WTC11 (cell line): ENCODE results near the gene COA1. TPM values are rescaled to one million over a fixed set of nuclear protein-coding genes. Genes with fewer than 3 reads are reported as not detected.

Source experiments
- ATAC-seq: fragments of 200-7000 bp; cut with Tn5 transposase; 2 replicates; pipeline ENCODE4 v1.10.0; 2021; ENCODE audit warnings: mild to moderate bottlenecking, moderate library complexity
- CTCF ChIA-PET: fragments of 300-600 bp; sonication (Branson Sonifier 250); formaldehyde crosslinking; loops from one replicate; lab custom pipeline; 2021; ENCODE audit warnings: antibody characterized with exemption; lab: Charles Lee
- POLR2A ChIA-PET: fragments of 350-600 bp; sonication (Branson Sonifier 250); formaldehyde crosslinking; loops from one replicate; lab custom pipeline; 2021; ENCODE audit warnings: antibody characterized with exemption; lab: Charles Lee
- DNase-seq: peaks from one replicate; pipeline ENCODE4 v3.0.0; 2021; ENCODE audit warnings: low spot score
- H3K27ac Mint-ChIP-seq: 2 replicates; pipeline ENCODE4 v1.8.0; 2021; ENCODE audit warnings: mixed read lengths
- H3K27me3 Mint-ChIP-seq: 2 replicates; pipeline ENCODE4 v1.8.0; 2021; ENCODE audit warnings: low read depth, mild to moderate bottlenecking, moderate library complexity, mixed read lengths
- H3K36me3 Mint-ChIP-seq: 2 replicates; pipeline ENCODE4 v1.8.0; 2021; ENCODE audit warnings: mixed read lengths
- H3K4me1 Mint-ChIP-seq: 2 replicates; pipeline ENCODE4 v1.8.0; 2022; ENCODE audit warnings: mixed read lengths
- H3K4me3 Mint-ChIP-seq: 2 replicates; pipeline ENCODE4 v1.8.0; 2021; ENCODE audit warnings: mild to moderate bottlenecking, moderate library complexity, mixed read lengths
- H3K9me3 Mint-ChIP-seq: 2 replicates; pipeline ENCODE4 v1.8.0; 2021; ENCODE audit warnings: mixed read lengths
- FOXJ3 ChIP-seq: sonication (generic); formaldehyde crosslinking; IDR thresholded peaks from 2 replicates; pipeline ENCODE4 v1.9.0; 2021; ENCODE audit warnings: missing genetic modification reagents, mild to moderate bottlenecking, borderline replicate concordance
- HMGA2 ChIP-seq: fragments of 250-450 bp; sonication (Bioruptor Pico); IDR thresholded peaks from 2 replicates; pipeline ENCODE4 v1.4.0; 2021; ENCODE audit warnings: mild to moderate bottlenecking, moderate library complexity
- HMGXB4 ChIP-seq: sonication (generic); formaldehyde crosslinking; IDR thresholded peaks from 2 replicates; pipeline ENCODE4 v1.8.1; 2023; ENCODE audit warnings: mild to moderate bottlenecking, moderate library complexity, missing genetic modification reagents
- IRF1 ChIP-seq: sonication (generic); formaldehyde crosslinking; IDR thresholded peaks from 2 replicates; pipeline ENCODE4 v1.8.0; 2023; ENCODE audit warnings: missing genetic modification reagents
- JUN ChIP-seq: sonication (generic); formaldehyde crosslinking; IDR thresholded peaks from 2 replicates; pipeline ENCODE4 v1.8.0; 2023; ENCODE audit warnings: mild to moderate bottlenecking, missing genetic modification reagents
- MLX ChIP-seq: sonication (generic); formaldehyde crosslinking; IDR thresholded peaks from 2 replicates; pipeline ENCODE4 v1.8.1; 2023; ENCODE audit warnings: mild to moderate bottlenecking, missing genetic modification reagents, moderate library complexity
- NR3C1 ChIP-seq: sonication (generic); formaldehyde crosslinking; conservative IDR thresholded peaks from 2 replicates; pipeline ENCODE4 v1.8.1; 2023; ENCODE audit warnings: low read depth, mild to moderate bottlenecking, missing genetic modification reagents
- OVOL2 ChIP-seq: fragments of 250-450 bp; sonication (Bioruptor Pico); IDR thresholded peaks from 2 replicates; pipeline ENCODE4 v1.9.0; 2021; ENCODE audit warnings: mild to moderate bottlenecking, borderline replicate concordance
- ZNF219 ChIP-seq: sonication (generic); formaldehyde crosslinking; IDR thresholded peaks from 2 replicates; pipeline ENCODE4 v1.8.0; 2023; ENCODE audit warnings: missing genetic modification reagents, mild to moderate bottlenecking, borderline replicate concordance
- ZNF263 ChIP-seq: sonication (generic); formaldehyde crosslinking; IDR thresholded peaks from 2 replicates; pipeline ENCODE4 v1.8.1; 2022; ENCODE audit warnings: low read depth, mild to moderate bottlenecking, moderate library complexity, missing genetic modification reagents
- ZNF416 ChIP-seq: fragments of 250-450 bp; sonication (Bioruptor Pico); IDR thresholded peaks from 2 replicates; pipeline ENCODE4 v1.9.0; 2021; ENCODE audit warnings: mild to moderate bottlenecking, inconsistent platforms
- ZNF423 ChIP-seq: fragments of 250-450 bp; sonication (Bioruptor Pico); IDR thresholded peaks from 2 replicates; pipeline ENCODE4 v2.1.2; 2022; ENCODE audit warnings: mild to moderate bottlenecking, moderate library complexity
- ZNF512 ChIP-seq: sonication (generic); formaldehyde crosslinking; IDR thresholded peaks from 2 replicates; pipeline ENCODE4 v1.8.1; 2022; ENCODE audit warnings: missing genetic modification reagents, borderline replicate concordance
- total RNA-seq: library from RNA; stranded (reverse); gene quantifications from 3 replicates; pipeline ENCODE4 v1.2.3, GENCODE V29; 2021

The COA1 gene
- total RNA-seq, 1 experiment from 2014 or later = 132 TPM

- no peak for TF ChIP-seq HMGA2
Measured at GRCh38 chr7:43592326-43592725, 137.0 kb downstream of the COA1 start (continued).

- H3K9me3 Mint-ChIP-seq = no peaks in the 10 kb centered on the region
- no peaks in the 10 kb centered on the region for H3K27me3 Mint-ChIP-seq
- ChIA-PET POLR2A (interaction anchor here (0.9 kb wide), 1 partner anchor 15 kb away, joined by 5 read pairs; no protein-coding TSS in a partner anchor), CTCF (interaction anchor here (1.6 kb wide), 1 partner anchor 9 kb away, joined by 7 read pairs; the partner anchor contains the start of gene STK17A)
- no peaks in the 10 kb centered on the region; the same call in 1 of the 2 replicates for H3K36me3 Mint-ChIP-seq
- ATAC-seq (no peak), DNase-seq (no peak)
- no peak overlapping the region for H3K4me3 Mint-ChIP-seq
- peaks cover 11% of the 10 kb centered on the region for H3K4me1 Mint-ChIP-seq
- TF ChIP-seq IRF1 (CRISPR knock-in tag) = no peak
- no peak for TF ChIP-seq ZNF263
- H3K27ac Mint-ChIP-seq = 0 out of 2 replicates have a peak overlapping the region, but pooled peaks have one; percentile 21
Measured at GRCh38 chr7:43591558-43592180, 137.7 kb downstream of the COA1 start.

- no peak overlapping the region for H3K4me3 Mint-ChIP-seq
- DNase-seq (no peak), ATAC-seq (no peak)
- CTCF ChIA-PET = interaction anchor here (0.9 to 1.6 kb wide), 2 partner anchors 8 to 650 kb away, joined by 3 to 7 read pairs; partner anchors contain the start of gene STK17A
- H3K27me3 Mint-ChIP-seq = no peaks in the 10 kb centered on the region
- no peaks in the 10 kb centered on the region for H3K9me3 Mint-ChIP-seq
- H3K27ac Mint-ChIP-seq = 0 out of 2 replicates have a peak overlapping the region, but pooled peaks have one; percentile 21
- peaks cover 15% of the 10 kb centered on the region for H3K4me1 Mint-ChIP-seq
- TF ChIP-seq OVOL2 (CRISPR knock-in tag) = no peak
- TF ChIP-seq ZNF423 = no peak
- TF ChIP-seq ZNF512 (CRISPR knock-in tag) = no peak
- no peak for TF ChIP-seq MLX
- POLR2A ChIA-PET = no interaction called here
- no peaks in the 10 kb centered on the region; the same call in 1 of the 2 replicates for H3K36me3 Mint-ChIP-seq
Measured at GRCh38 chr7:43590862-43591557, 138.3 kb downstream of the COA1 start.

GRCh38 chr7:43589728-43590127 is 139.6 kb downstream of the COA1 start:
- Mint-ChIP-seq H3K27me3 (no peaks in the 10 kb centered on the region), H3K4me1 (peaks cover 27% of the 10 kb centered on the region), H3K9me3 (no peaks in the 10 kb centered on the region), H3K4me3 (no peak overlapping the region), H3K27ac (no peak overlapping the region), H3K36me3 (no peaks in the 10 kb centered on the region)
- ChIA-PET CTCF (no interaction called here), POLR2A (interaction anchor here (0.6 kb wide), 1 partner anchor 140 kb away, joined by 3 read pairs; the partner anchor contains the start of gene COA1)
- DNase-seq = no peak
- TF ChIP-seq HMGA2 (peak; percentile 98), ZNF219 (CRISPR knock-in tag) (no peak), JUN (CRISPR knock-in tag) (no peak), ZNF416 (no peak), FOXJ3 (no peak), HMGXB4 (CRISPR knock-in tag) (no peak), NR3C1 (CRISPR knock-in tag) (no peak)
- ATAC-seq = no peak

Other genes starting within 250 kb of the COA1 start
- 12.2 to 17.6 TPM (median 15.1 TPM) in 3 replicates for gene STK17A, start 146.4 kb downstream of the COA1 start, total RNA-seq
- gene BLVRA, start 29.2 kb upstream of the COA1 start, total RNA-seq = 31.9 to 35.5 TPM (median 33.7 TPM) in 3 replicates
- gene MRPS24, start 140.0 kb upstream of the COA1 start, total RNA-seq = 132 to 141 TPM (median 135 TPM) in 3 replicates
- gene URGCP, start 177.1 kb upstream of the COA1 start, total RNA-seq = 18.3 to 20.2 TPM (median 19.5 TPM) in 3 replicates
- 2.4 to 4.1 TPM (median 3.9 TPM) in 3 replicates for gene UBE2D4, start 196.9 kb upstream of the COA1 start, total RNA-seq